ENCODE data around the gene WWOX. TPM values are rescaled to one million over a fixed set of nuclear protein-coding genes. Genes with fewer than 3 reads are reported as not detected.

Gene WWOX
- total and polyA plus RNA-seq, 2 donors (not counting 3 experiments of a cell fraction or from before 2014, with no cell fraction given) = 6.2 to 12.5 TPM

- peak; percentile 96 for FAIRE-seq
- Histone ChIP-seq H2AFZ (ENCODE audit: low read depth, low read length) (peak overlapping the region; percentile 68), H3K27me3 (ENCODE audit: control insufficient read depth in 2 of 2, insufficient read depth in 2 of 2, low read length in 2 of 2) (no peaks in the 10 kb centered on the region), H4K20me1 (replicated peaks; ENCODE audit: control insufficient read depth, extremely low read depth, insufficient read depth, low read length) (no peaks in the 10 kb centered on the region), H3K9ac (replicated peaks; ENCODE audit: extremely low read depth, insufficient read depth, low read length) (peak overlapping the region; percentile 42), H3K9me3 (replicated peaks; ENCODE audit: control insufficient read depth, insufficient read depth, low read length) (no peaks in the 10 kb centered on the region), H3K4me3 (replicated peaks in 1 of 3; ENCODE audit: insufficient read depth in 1 of 3, low read depth in 1 of 3, low read length in 3 of 3) (no peak overlapping the region), H3K79me2 (ENCODE audit: control insufficient read depth, insufficient read depth, low read length) (no peaks in the 10 kb centered on the region), H3K27ac (ENCODE audit: insufficient read depth, low read depth, low read length) (peak overlapping the region; percentile 70), H3K4me2 (ENCODE audit: insufficient read depth, low read length) (peak overlapping the region; percentile 14), H3K36me3 (ENCODE audit: control insufficient read depth in 2 of 2, extremely low read depth in 1 of 2, insufficient read depth in 2 of 2, low read length in 2 of 2) (no peaks in the 10 kb centered on the region), H3K4me1 (ENCODE audit: control insufficient read depth, extremely low read depth, insufficient read depth, low read length) (peaks cover 18% of the 10 kb centered on the region), H3K9me1 (replicated peaks; ENCODE audit: control insufficient read depth, extremely low read depth, insufficient read depth, low read length) (no peaks in the 10 kb centered on the region)
- dilution Hi-C loops (cut with MboI; ENCODE audit: extremely low pct_ligation_motif_present, low sequenced_read_pairs) = no loop called here
- TF ChIP-seq GATA2 (IDR thresholded peaks at IDR 0.05; ENCODE audit: insufficient read depth, insufficient read length, low read depth, low read length) (no peak), EZH2 (IDR thresholded peaks at IDR 0.05; ENCODE audit: borderline replicate concordance, low read depth, low read length, severe bottlenecking) (no peak), POLR2AphosphoS5 (IDR thresholded peaks at IDR 0.05; ENCODE audit: insufficient read depth, low read depth, low read length) (peak; percentile 53)
- TF ChIP-seq, protein P1, sequence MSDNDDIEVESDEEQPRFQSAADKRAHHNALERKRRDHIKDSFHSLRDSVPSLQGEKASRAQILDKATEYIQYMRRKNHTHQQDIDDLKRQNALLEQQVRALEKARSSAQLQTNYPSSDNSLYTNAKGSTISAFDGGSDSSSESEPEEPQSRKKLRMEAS (IDR thresholded peaks at IDR 0.05; ENCODE audit: insufficient read depth, insufficient read length) = peak; percentile 90
- DNase-seq (ENCODE audit: low read depth, low spot score) = peak; percentile 93
- intact Hi-C loops (cut with micrococcal nuclease) = loop anchor here (1.0 kb wide), 1 partner anchor 49 kb away; the partner anchor contains the start of gene WWOX
- POLR2A ChIA-PET = no interaction called here
- CTCF ChIA-PET = interaction anchor here (0.9 to 1.2 kb wide), 4 partner anchors 10 to 88 kb away, joined by 3 read pairs; no protein-coding TSS in a partner anchor
- no TSS peak for BruUV-seq (replicated peaks)
Observed at GRCh38 chr16:78147911-78148401, 48.5 kb downstream of the WWOX start.

DNA sequence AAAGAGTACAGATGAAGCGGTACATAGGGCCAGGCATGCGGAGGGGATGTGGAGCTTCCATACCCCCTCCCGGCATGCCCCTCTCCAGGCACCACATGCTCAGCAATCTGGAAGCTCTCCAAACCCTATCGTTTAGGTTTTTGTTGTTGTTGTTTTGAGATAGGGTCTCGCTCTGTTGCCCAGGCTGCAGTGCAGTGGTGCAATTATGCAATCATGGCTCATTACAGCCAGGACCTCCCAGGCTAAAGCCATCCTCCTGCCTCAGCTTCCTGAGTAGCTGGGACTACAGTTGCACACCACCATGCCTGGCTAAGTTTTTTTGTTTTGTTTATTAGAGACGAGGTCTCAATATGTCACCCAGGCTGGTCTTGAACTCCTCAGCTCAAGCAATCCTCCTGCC, 50.8 kb downstream of the WWOX start:
- BruUV-seq (replicated peaks) = no TSS peak
- no peak for FAIRE-seq
- H4K20me1 ChIP-seq (replicated peaks; ENCODE audit: control insufficient read depth, extremely low read depth, insufficient read depth, low read length) = no peaks in the 10 kb centered on the region
- intact Hi-C loops (cut with micrococcal nuclease) = no loop called here
- peaks cover 12% of the 10 kb centered on the region for H3K4me1 ChIP-seq (ENCODE audit: control insufficient read depth, extremely low read depth, insufficient read depth, low read length)
- TF ChIP-seq FOS (IDR thresholded peaks at IDR 0.05; ENCODE audit: borderline replicate concordance, insufficient read depth, low read length) = no peak
- ChIA-PET CTCF (no interaction called here), POLR2A (no interaction called here)
- no peak overlapping the region for H3K4me2 ChIP-seq (ENCODE audit: insufficient read depth, low read length)
- H3K9me3 ChIP-seq (replicated peaks; ENCODE audit: control insufficient read depth, insufficient read depth, low read length) = no peaks in the 10 kb centered on the region
- DNase-seq (ENCODE audit: low read depth, low spot score) = no peak
- H3K36me3 ChIP-seq (ENCODE audit: control insufficient read depth in 2 of 2, extremely low read depth in 1 of 2, insufficient read depth in 2 of 2, low read length in 2 of 2) = no peaks in the 10 kb centered on the region
- no peaks in the 10 kb centered on the region for H3K79me2 ChIP-seq (ENCODE audit: control insufficient read depth, insufficient read depth, low read length)
- dilution Hi-C loops (cut with MboI; ENCODE audit: extremely low pct_ligation_motif_present, low sequenced_read_pairs) = no loop called here
- no peak overlapping the region for H2AFZ ChIP-seq (ENCODE audit: low read depth, low read length)
- H3K4me3 ChIP-seq (replicated peaks in 1 of 3; ENCODE audit: insufficient read depth in 1 of 3, low read depth in 1 of 3, low read length in 3 of 3) = no peak overlapping the region
- H3K27ac ChIP-seq (ENCODE audit: insufficient read depth, low read depth, low read length) = no peak overlapping the region
- no peaks in the 10 kb centered on the region for H3K9me1 ChIP-seq (replicated peaks; ENCODE audit: control insufficient read depth, extremely low read depth, insufficient read depth, low read length)
- H3K27me3 ChIP-seq (ENCODE audit: control insufficient read depth in 2 of 2, insufficient read depth in 2 of 2, low read length in 2 of 2) = peaks cover 0 to 2% of the 10 kb centered on the region in 2 experiments
- no peak overlapping the region for H3K9ac ChIP-seq (replicated peaks; ENCODE audit: extremely low read depth, insufficient read depth, low read length)
